A549 (cell line): ENCODE results near the gene ATP5F1A.

Experiments
- EHMT2 ChIP-seq: fragments of 200-600 bp; sonication (generic); IDR thresholded peaks from 2 replicates; pipeline ENCODE4 v1.6.1; 2016; ENCODE audit warnings: antibody characterized with exemption, low read depth, mild to moderate bottlenecking, moderate library complexity
- JUNB ChIP-seq: fragments of >200 bp; sonication (Bioruptor Twin); formaldehyde crosslinking; IDR thresholded peaks from 2 replicates; pipeline ENCODE4 v1.6.1; 2016
- KDM1A ChIP-seq: fragments of 200-600 bp; sonication (generic); IDR thresholded peaks from 2 replicates; pipeline ENCODE4 v1.6.1; 2016; ENCODE audit warnings: low read depth, mild to moderate bottlenecking
- POLR2A ChIP-seq: IDR thresholded peaks from 2 replicates; pipeline ENCODE4 v1.6.1; 2012; ENCODE audit warnings: mild to moderate bottlenecking, low read length
- TF ChIP-seq, protein P1 (sequence below): fragments of >200 bp; sonication (Bioruptor Twin); formaldehyde crosslinking; IDR thresholded peaks from 3 replicates; pipeline ENCODE4 v1.5.1; 2016

DNA sequence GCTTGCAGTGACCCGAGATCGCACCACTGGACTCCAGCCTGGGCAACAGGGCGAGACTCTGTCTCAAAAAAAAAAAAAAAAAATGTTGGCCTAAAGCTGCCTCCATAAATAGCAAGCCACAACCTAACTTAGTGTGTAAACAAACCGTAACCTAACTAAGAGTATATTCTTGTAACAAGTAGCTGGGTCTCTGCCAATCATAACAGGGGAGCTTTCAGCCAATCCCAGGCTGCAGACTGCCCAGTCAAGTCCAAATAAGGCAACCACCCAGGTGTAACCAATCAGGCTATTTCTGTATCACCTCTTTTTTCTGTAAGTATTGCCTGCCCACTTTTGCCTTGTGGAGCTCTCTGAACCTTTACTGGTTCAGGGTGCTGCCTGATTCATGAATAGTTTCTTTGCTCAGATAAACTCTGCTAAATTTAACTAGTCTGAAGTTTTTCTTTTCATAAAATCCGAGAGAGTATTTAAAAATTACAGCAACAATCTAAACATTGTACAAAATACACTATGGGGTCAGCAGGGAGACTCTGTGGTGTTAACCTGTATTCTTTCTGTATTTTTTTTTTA, 30.6 kb downstream of the ATP5F1A start:
- no peak for TF ChIP-seq KDM1A
- TF ChIP-seq, protein P1, sequence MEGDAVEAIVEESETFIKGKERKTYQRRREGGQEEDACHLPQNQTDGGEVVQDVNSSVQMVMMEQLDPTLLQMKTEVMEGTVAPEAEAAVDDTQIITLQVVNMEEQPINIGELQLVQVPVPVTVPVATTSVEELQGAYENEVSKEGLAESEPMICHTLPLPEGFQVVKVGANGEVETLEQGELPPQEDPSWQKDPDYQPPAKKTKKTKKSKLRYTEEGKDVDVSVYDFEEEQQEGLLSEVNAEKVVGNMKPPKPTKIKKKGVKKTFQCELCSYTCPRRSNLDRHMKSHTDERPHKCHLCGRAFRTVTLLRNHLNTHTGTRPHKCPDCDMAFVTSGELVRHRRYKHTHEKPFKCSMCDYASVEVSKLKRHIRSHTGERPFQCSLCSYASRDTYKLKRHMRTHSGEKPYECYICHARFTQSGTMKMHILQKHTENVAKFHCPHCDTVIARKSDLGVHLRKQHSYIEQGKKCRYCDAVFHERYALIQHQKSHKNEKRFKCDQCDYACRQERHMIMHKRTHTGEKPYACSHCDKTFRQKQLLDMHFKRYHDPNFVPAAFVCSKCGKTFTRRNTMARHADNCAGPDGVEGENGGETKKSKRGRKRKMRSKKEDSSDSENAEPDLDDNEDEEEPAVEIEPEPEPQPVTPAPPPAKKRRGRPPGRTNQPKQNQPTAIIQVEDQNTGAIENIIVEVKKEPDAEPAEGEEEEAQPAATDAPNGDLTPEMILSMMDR: no peak
- no peak for TF ChIP-seq JUNB
- TF ChIP-seq EHMT2: no peak
- no peak for TF ChIP-seq POLR2A
